Common myeloid progenitor, CD34-positive (primary cell): ENCODE measurements around the gene MYO5C.

ENCODE experiments used
- CTCF ChIA-PET: fragments of 350-600 bp; sonication (Branson Sonifier 250); formaldehyde crosslinking; loops from one replicate; lab custom pipeline; 2021; ENCODE audit warnings: antibody characterized with exemption; lab: Charles Lee
- POLR2A ChIA-PET: fragments of 350-600 bp; sonication (Branson Sonifier 250); formaldehyde crosslinking; loops from one replicate; lab custom pipeline; 2021; ENCODE audit warnings: antibody characterized with exemption; lab: Charles Lee
- DNase-seq, 3 donors: peaks; one replicate each; pipeline versions ENCODE4 v3.0.0 to v3.0.0-alpha.2; 2013
- H3K27ac ChIP-seq, 2 experiments: 1 replicate in 1 of 2; 2 replicates in 1 of 2; pipeline ENCODE4 v1.7.0; 2013; ENCODE audit warnings: inconsistent platforms in 2 of 2, low read length in 2 of 2, mild to moderate bottlenecking in 2 of 2, low read depth in 1 of 2, moderate library complexity in 1 of 2; ENCODE audit not compliant: severe bottlenecking in 2 of 2, insufficient read depth in 1 of 2, poor library complexity in 1 of 2
- H3K27me3 ChIP-seq, 5 experiments: replicated peaks in 2 of 5; 1 replicate in 3 of 5; 2 replicates in 2 of 5; pipeline versions ENCODE4 v1.6.1 to v1.7.0; 2013; ENCODE audit warnings: low read length in 4 of 5, mild to moderate bottlenecking in 2 of 5, moderate library complexity in 2 of 5, inconsistent platforms in 1 of 5; ENCODE audit not compliant: insufficient read depth in 5 of 5, control insufficient read depth in 4 of 5
- H3K36me3 ChIP-seq, 4 experiments: 1 replicate in 2 of 4; 2 replicates in 2 of 4; pipeline versions ENCODE4 v1.6.1 to v1.7.0; 2013; ENCODE audit warnings: low read length in 3 of 4, control low read depth in 1 of 4, mild to moderate bottlenecking in 1 of 4; ENCODE audit not compliant: control insufficient read depth in 4 of 4, insufficient read depth in 4 of 4
- H3K4me1 ChIP-seq, 4 experiments: 1 replicate in 3 of 4; 2 replicates in 1 of 4; pipeline versions ENCODE4 v1.6.1 to v1.7.1; 2013; ENCODE audit warnings: low read length in 3 of 4, mild to moderate bottlenecking in 3 of 4, control low read depth in 1 of 4, inconsistent platforms in 1 of 4, moderate library complexity in 1 of 4; ENCODE audit not compliant: control insufficient read depth in 4 of 4, insufficient read depth in 4 of 4; ENCODE audit errors: control extremely low read depth in 1 of 4
- H3K4me3 ChIP-seq, 7 experiments: 1 replicate in 4 of 7; 2 replicates in 3 of 7; pipeline versions ENCODE4 v1.5.1 to v1.7.0; 2013; ENCODE audit warnings: mild to moderate bottlenecking in 7 of 7, low read length in 6 of 7, moderate library complexity in 6 of 7, inconsistent platforms in 2 of 7, low read depth in 2 of 7, control low read depth in 1 of 7; ENCODE audit not compliant: insufficient read depth in 4 of 7, control insufficient read depth in 1 of 7; ENCODE audit errors: extremely low read depth in 1 of 7
- H3K9me3 ChIP-seq, 5 experiments: 1 replicate in 4 of 5; 2 replicates in 1 of 5; pipeline versions ENCODE4 v1.6.1 to v1.7.1; 2013; ENCODE audit warnings: low read length in 4 of 5, mild to moderate bottlenecking in 2 of 5, inconsistent platforms in 1 of 5, low read depth in 1 of 5, moderate library complexity in 1 of 5; ENCODE audit not compliant: control insufficient read depth in 4 of 5, insufficient read depth in 2 of 5; ENCODE audit errors: control extremely low read depth in 1 of 5
- WGBS: methylation state at CpG from one replicate; pipeline ENCODE4 v1.1.5; 2013; ENCODE audit not compliant: insufficient coverage; 5-methylcytosine and 5-hydroxymethylcytosine counted together

MYO5C gene

GRCh38 chr15:52252781-52253180 lies 42.8 kb downstream of the MYO5C start:
- CTCF ChIA-PET: interaction anchor here (0.7 to 1.4 kb wide), 3 partner anchors 14 to 430 kb away, joined by 3 read pairs; no protein-coding TSS in a partner anchor
- H3K9me3 ChIP-seq: no peaks in the 10 kb centered on the region
- WGBS: 83% methylated on average over 2 of the region's 4 CpGs
- no peak overlapping the region for H3K4me3 ChIP-seq
- peak in 1 of 3 donors; percentile 18 for DNase-seq
- H3K27ac ChIP-seq: no peak overlapping the region
- H3K27me3 ChIP-seq: no peaks in the 10 kb centered on the region
- POLR2A ChIA-PET: interaction anchor here (0.7 kb wide), 1 partner anchor 457 kb away, joined by 4 read pairs; no protein-coding TSS in a partner anchor
- H3K36me3 ChIP-seq: peaks cover 6 to 77% (median 16%) of the 10 kb centered on the region in 4 experiments
- H3K4me1 ChIP-seq: peaks cover 0 to 10% (median 6%) of the 10 kb centered on the region in 4 experiments

- peaks cover 8 to 86% (median 17%) of the 10 kb centered on the region in 4 experiments for H3K36me3 ChIP-seq
- no peaks in the 10 kb centered on the region for H3K27me3 ChIP-seq
- ChIA-PET POLR2A (interaction anchor here (0.6 kb wide), 1 partner anchor 15 kb away, joined by 3 read pairs; no protein-coding TSS in a partner anchor), CTCF (interaction anchor here (0.8 to 1.5 kb wide), 4 partner anchors 9 to 28 kb away, joined by 3 to 4 read pairs (median 3); no protein-coding TSS in a partner anchor)
- H3K4me3 ChIP-seq: no peak overlapping the region
- H3K4me1 ChIP-seq: peaks cover 0 to 14% (median 0%) of the 10 kb centered on the region in 4 experiments
- no peak overlapping the region for H3K27ac ChIP-seq
- 98% methylated on average over 7 of the region's 8 CpGs for WGBS
- DNase-seq: no peak
- H3K9me3 ChIP-seq: no peaks in the 10 kb centered on the region
Measured at GRCh38 chr15:52251144-52251860, 44.3 kb downstream of the MYO5C start.

GRCh38 chr15:52247461-52247860 lies 48.1 kb downstream of the MYO5C start:
- CTCF ChIA-PET: interaction anchor here (1.6 kb wide), 1 partner anchor 9 kb away, joined by 8 read pairs; no protein-coding TSS in a partner anchor
- Histone ChIP-seq H3K27me3 (no peaks in the 10 kb centered on the region), H3K9me3 (no peaks in the 10 kb centered on the region), H3K27ac (no peak overlapping the region), H3K36me3 (peaks cover 4 to 88% (median 29%) of the 10 kb centered on the region in 4 experiments), H3K4me3 (no peak overlapping the region), H3K4me1 (peaks cover 0 to 21% (median 5%) of the 10 kb centered on the region in 4 experiments)
- 100% methylated on average over 1 of the region's 7 CpGs for WGBS
- POLR2A ChIA-PET: no interaction called here
- no peak for DNase-seq

- POLR2A ChIA-PET: no interaction called here
- no peaks in the 10 kb centered on the region for H3K9me3 ChIP-seq
- H3K4me3 ChIP-seq: no peak overlapping the region
- no peaks in the 10 kb centered on the region for H3K27me3 ChIP-seq
- CTCF ChIA-PET: interaction anchor here (0.6 to 1.5 kb wide), 3 partner anchors 10 to 217 kb away, joined by 3 to 5 read pairs (median 3); no protein-coding TSS in a partner anchor
- peaks cover 0 to 21% (median 5%) of the 10 kb centered on the region in 4 experiments for H3K4me1 ChIP-seq
- peak in 2 of 3 donors; percentile 52 to 56 for DNase-seq
- WGBS: 97% methylated on average over 16 of the region's 16 CpGs
- H3K36me3 ChIP-seq: peaks cover 4 to 94% (median 34%) of the 10 kb centered on the region in 4 experiments
- H3K27ac ChIP-seq: no peak overlapping the region
Measured at GRCh38 chr15:52246686-52247431, 48.7 kb downstream of the MYO5C start.

GRCh38 chr15:52243697-52244555 lies 51.7 kb downstream of the MYO5C start:
- peaks cover 0 to 21% (median 5%) of the 10 kb centered on the region in 4 experiments for H3K4me1 ChIP-seq
- H3K27ac ChIP-seq: no peak overlapping the region
- 82% methylated on average over 13 of the region's 20 CpGs for WGBS
- H3K9me3 ChIP-seq: no peaks in the 10 kb centered on the region
- CTCF ChIA-PET: interaction anchor here (1.1 kb wide), 1 partner anchor 16 kb away, joined by 3 read pairs; no protein-coding TSS in a partner anchor
- peaks cover 2 to 89% (median 40%) of the 10 kb centered on the region in 4 experiments for H3K36me3 ChIP-seq
- no peaks in the 10 kb centered on the region for H3K27me3 ChIP-seq
- DNase-seq: no peak
- no peak overlapping the region for H3K4me3 ChIP-seq
- POLR2A ChIA-PET: no interaction called here

GRCh38 chr15:52243286-52243685 lies 52.3 kb downstream of the MYO5C start:
- Histone ChIP-seq H3K9me3 (no peaks in the 10 kb centered on the region), H3K27ac (no peak overlapping the region), H3K4me1 (peaks cover 0 to 21% (median 5%) of the 10 kb centered on the region in 4 experiments), H3K36me3 (peaks cover 2 to 84% (median 39%) of the 10 kb centered on the region in 4 experiments), H3K27me3 (no peaks in the 10 kb centered on the region), H3K4me3 (no peak overlapping the region)
- WGBS: 57% methylated on average over 6 of the region's 7 CpGs
- ChIA-PET POLR2A (no interaction called here), CTCF (interaction anchor here (1.1 kb wide), 1 partner anchor 16 kb away, joined by 3 read pairs; no protein-coding TSS in a partner anchor)
- peak in 2 of 3 donors; percentile 42 to 52 for DNase-seq
